ENCODE results near the gene ARID3B. TPM values are rescaled to one million over a fixed set of nuclear protein-coding genes. Genes with fewer than 3 reads are reported as not detected.
"Not testable (repeated sequence)": the region's sequence is repeated elsewhere in the genome, so short reads cannot be mapped to it uniquely, and the experiment has no call there.

ARID3B gene
- total and polyA plus RNA-seq, 2 of the 13 experiments (the other 11 are each of a cell fraction or from before 2014, with no cell fraction given), result 5.3 to 12.8 TPM

DNA sequence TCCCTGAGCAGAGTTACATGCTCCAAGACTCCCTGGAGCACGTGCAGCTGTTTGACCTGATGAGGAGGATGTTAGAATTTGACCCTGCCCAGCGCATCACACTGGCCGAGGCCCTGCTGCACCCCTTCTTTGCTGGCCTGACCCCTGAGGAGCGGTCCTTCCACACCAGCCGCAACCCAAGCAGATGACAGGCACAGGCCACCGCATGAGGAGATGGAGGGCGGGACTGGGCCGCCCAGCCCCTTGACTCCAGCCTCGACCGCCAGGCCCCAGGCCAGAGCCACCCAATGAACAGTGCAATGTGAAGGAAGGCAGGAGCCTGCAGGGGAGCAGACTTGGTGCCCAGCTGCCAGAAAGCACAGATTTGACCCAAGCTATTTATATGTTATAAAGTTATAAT, 88.7 kb downstream of the ARID3B start:
- H3K9ac ChIP-seq (ENCODE audit: insufficient read depth, low read depth, low read length); H3K4me2 ChIP-seq (ENCODE audit: low read depth, low read length); DNase-seq (ENCODE audit: low spot score); CTCF ChIA-PET (ENCODE audit: low intra/inter-chr PET ratio, low total read pairs); H3K4me3 ChIP-seq (replicated peaks in 1 of 3; ENCODE audit: insufficient read depth in 1 of 3, low read depth in 2 of 3, low read length in 3 of 3); H3K9me3 ChIP-seq (ENCODE audit: low read length); FAIRE-seq; ATAC-seq; intact Hi-C loops (cut with micrococcal nuclease; ENCODE audit: unreplicated experiment); BruUV-seq (replicated peaks); H2AFZ ChIP-seq (ENCODE audit: low read length); H3K27me3 ChIP-seq (ENCODE audit: control insufficient read depth in 1 of 2, insufficient read depth in 2 of 2, low read length in 2 of 2); H3K27ac ChIP-seq (ENCODE audit: extremely low read length, insufficient read depth, low read length); H3K79me2 ChIP-seq (ENCODE audit: insufficient read depth, low read length): not testable (repeated sequence)
- in situ Hi-C loops (cut with HindIII; ENCODE audit: extremely low pct_ligation_motif_present, low pct_unique_long_range_greater_than_20kb), result loop anchor here (10.0 kb wide), 1 partner anchor 325 kb away; the partner anchor contains the start of gene RPP25
- 95% methylated on average over 4 of the region's 10 CpGs for WGBS (ENCODE audit: low lambda C conversion rate)
- H4K20me1 ChIP-seq (ENCODE audit: insufficient read depth, low read length), result peaks cover 21% of the 10 kb centered on the region
- POLR2A ChIA-PET, result interaction anchor here (0.6 kb wide), 1 partner anchor 395 kb away, joined by 3 read pairs; no protein-coding TSS in a partner anchor
- peaks cover 20% of the 10 kb centered on the region for H3K4me1 ChIP-seq (ENCODE audit: insufficient read depth, low read length)
- peak; percentile 29; the same call in 1 of the 2 replicates for TF ChIP-seq RBFOX2 (IDR thresholded peaks at IDR 0.05; ENCODE audit: low read depth, low read length)
- peaks cover 64 to 87% of the 10 kb centered on the region in 2 experiments for H3K36me3 ChIP-seq (replicated peaks in 1 of 2; ENCODE audit: control insufficient read depth in 1 of 2, insufficient read depth in 2 of 2, low read length in 2 of 2)

DNA sequence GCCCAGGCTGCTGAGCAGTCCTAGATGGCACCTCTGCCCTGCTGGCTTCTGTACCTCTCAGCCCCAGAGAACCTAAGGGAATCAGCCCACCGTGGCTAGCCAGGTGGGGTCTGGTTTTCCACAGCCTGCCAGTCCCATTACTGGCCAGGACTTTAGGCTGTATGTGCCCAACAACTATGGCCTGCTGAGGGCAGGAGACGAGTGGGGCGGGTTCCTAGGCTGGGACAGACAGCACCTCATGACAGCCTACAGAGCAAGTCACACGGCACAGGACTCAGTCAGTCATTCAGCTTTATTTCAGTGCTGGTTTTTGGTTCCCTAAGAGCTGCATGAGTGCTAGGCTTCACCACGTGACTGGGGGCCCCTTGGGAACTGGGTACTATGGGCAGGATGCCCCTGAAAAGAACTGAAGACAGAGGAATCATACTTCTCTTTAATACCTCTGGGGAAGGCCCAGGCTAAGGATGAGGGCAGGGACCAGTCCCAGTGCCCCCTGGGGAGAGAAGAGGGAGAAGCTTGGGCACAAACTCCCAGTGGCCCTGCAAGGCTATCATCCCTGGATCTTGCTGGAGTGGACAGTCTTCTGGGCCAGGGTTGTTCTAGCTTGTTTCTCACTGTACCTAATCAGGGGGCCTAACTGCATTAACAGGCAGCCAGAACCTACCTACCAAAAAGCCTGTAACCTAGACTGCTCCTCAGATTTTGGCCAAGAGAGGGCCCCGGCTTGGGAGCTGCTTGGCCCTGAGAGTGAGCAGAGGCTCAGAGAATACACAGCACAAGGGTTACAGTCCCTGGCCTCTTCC, 89.5 kb downstream of the ARID3B start:
- H3K27ac ChIP-seq (ENCODE audit: extremely low read length, insufficient read depth, low read length), result peak overlapping the region; percentile 44
- H3K9ac ChIP-seq (ENCODE audit: insufficient read depth, low read depth, low read length), result no peak overlapping the region
- ATAC-seq, result no peak
- no peaks in the 10 kb centered on the region for H3K9me3 ChIP-seq (ENCODE audit: low read length)
- intact Hi-C loops (cut with micrococcal nuclease; ENCODE audit: unreplicated experiment), result no loop called here
- peaks cover 22% of the 10 kb centered on the region for H4K20me1 ChIP-seq (ENCODE audit: insufficient read depth, low read length)
- no peaks in the 10 kb centered on the region for H3K27me3 ChIP-seq (ENCODE audit: control insufficient read depth in 1 of 2, insufficient read depth in 2 of 2, low read length in 2 of 2)
- FAIRE-seq, result no peak
- no peak overlapping the region for H3K4me2 ChIP-seq (ENCODE audit: low read depth, low read length)
- H3K79me2 ChIP-seq (ENCODE audit: insufficient read depth, low read length), result no peaks in the 10 kb centered on the region
- no TSS peak for BruUV-seq (replicated peaks)
- TF ChIP-seq GABPA (IDR thresholded peaks at IDR 0.05; ENCODE audit: low read depth, low read length), result no peak
- TF ChIP-seq GABPA (CRISPR knock-in tag; IDR thresholded peaks at IDR 0.05; ENCODE audit: low read depth), result no peak
- peak; percentile 10 for TF ChIP-seq POLR2G (IDR thresholded peaks at IDR 0.05; ENCODE audit: low read depth, low read length)
- TF ChIP-seq, protein P1, sequence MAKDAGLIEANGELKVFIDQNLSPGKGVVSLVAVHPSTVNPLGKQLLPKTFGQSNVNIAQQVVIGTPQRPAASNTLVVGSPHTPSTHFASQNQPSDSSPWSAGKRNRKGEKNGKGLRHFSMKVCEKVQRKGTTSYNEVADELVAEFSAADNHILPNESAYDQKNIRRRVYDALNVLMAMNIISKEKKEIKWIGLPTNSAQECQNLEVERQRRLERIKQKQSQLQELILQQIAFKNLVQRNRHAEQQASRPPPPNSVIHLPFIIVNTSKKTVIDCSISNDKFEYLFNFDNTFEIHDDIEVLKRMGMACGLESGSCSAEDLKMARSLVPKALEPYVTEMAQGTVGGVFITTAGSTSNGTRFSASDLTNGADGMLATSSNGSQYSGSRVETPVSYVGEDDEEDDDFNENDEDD (CRISPR knock-in tag; IDR thresholded peaks at IDR 0.05; ENCODE audit: borderline replicate concordance), result no peak
- TF ChIP-seq POLR2A (IDR thresholded peaks at IDR 0.05; ENCODE audit: insufficient read depth in 1 of 2, low read depth in 2 of 2, low read length in 2 of 2), result peak in 1 of 2 experiments; percentile 54; a peak in 2 of 4 replicates
- TF ChIP-seq RBM22 (optimal IDR thresholded peaks at IDR 0.05; ENCODE audit: low read length), result peak; percentile 94
- in situ Hi-C loops (cut with HindIII; ENCODE audit: extremely low pct_ligation_motif_present, low pct_unique_long_range_greater_than_20kb), result loop anchor here (10.0 kb wide), 1 partner anchor 324 kb away; the partner anchor contains the start of gene RPP25
- no peak for DNase-seq (ENCODE audit: low spot score)
- H3K4me3 ChIP-seq (replicated peaks in 1 of 3; ENCODE audit: insufficient read depth in 1 of 3, low read depth in 2 of 3, low read length in 3 of 3), result no peak overlapping the region
- ChIA-PET CTCF (ENCODE audit: low intra/inter-chr PET ratio, low total read pairs) (interaction anchor here (1.8 to 2.9 kb wide), 4 partner anchors 9 to 256 kb away, joined by 4 to 22 read pairs (median 16); no protein-coding TSS in a partner anchor), POLR2A (interaction anchor here (0.6 to 2.5 kb wide), 5 partner anchors 15 to 154 kb away, joined by 3 to 12 read pairs (median 4); partner anchors contain the start of gene CLK3)
- H2AFZ ChIP-seq (ENCODE audit: low read length), result no peak overlapping the region
- peaks cover 20% of the 10 kb centered on the region for H3K4me1 ChIP-seq (ENCODE audit: insufficient read depth, low read length)
- 96% methylated on average over 5 of the region's 6 CpGs for WGBS (ENCODE audit: low lambda C conversion rate)
- peaks cover 60 to 87% of the 10 kb centered on the region in 2 experiments for H3K36me3 ChIP-seq (replicated peaks in 1 of 2; ENCODE audit: control insufficient read depth in 1 of 2, insufficient read depth in 2 of 2, low read length in 2 of 2)

Data from HepG2 (cell line).